ENCODE results near the gene SEMA7A.

DNA sequence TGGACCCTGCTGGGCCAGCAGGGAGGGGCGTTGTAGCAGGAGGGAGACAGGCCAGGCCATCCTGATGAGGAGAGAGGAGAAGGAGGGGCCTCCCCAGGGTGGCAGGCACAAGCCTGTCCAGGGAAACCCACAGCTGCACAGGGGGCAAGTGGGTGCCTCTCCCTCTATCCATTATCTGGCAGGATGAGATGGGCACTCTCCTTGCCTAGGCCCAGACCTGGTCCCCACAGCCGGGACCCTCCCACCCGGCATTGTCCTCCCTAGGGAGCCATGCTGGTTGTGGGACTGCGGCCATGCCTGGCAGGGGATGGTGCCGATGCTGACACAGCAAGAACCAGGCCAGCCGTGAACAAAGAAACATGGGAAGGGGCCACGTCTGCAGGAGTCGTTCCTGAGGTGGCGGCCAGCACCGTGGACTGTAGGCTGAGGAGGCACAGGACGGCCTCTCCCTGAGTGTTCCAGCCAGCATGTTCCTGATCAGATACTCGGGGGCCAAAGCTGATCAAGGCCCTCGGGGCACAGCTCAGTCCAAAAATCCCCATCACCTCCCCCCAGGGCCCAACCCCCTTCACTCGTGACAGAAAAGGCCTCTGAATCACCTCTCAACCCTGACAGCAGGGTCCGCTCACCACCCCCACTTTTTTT is 47.1 kb downstream of the SEMA7A start:
- TF ChIP-seq POLR2AphosphoS5 (IDR thresholded peaks at IDR 0.05) (no peak), POLR2A (IDR thresholded peaks at IDR 0.05) (no peak)
- TF ChIP-seq, protein P1, sequence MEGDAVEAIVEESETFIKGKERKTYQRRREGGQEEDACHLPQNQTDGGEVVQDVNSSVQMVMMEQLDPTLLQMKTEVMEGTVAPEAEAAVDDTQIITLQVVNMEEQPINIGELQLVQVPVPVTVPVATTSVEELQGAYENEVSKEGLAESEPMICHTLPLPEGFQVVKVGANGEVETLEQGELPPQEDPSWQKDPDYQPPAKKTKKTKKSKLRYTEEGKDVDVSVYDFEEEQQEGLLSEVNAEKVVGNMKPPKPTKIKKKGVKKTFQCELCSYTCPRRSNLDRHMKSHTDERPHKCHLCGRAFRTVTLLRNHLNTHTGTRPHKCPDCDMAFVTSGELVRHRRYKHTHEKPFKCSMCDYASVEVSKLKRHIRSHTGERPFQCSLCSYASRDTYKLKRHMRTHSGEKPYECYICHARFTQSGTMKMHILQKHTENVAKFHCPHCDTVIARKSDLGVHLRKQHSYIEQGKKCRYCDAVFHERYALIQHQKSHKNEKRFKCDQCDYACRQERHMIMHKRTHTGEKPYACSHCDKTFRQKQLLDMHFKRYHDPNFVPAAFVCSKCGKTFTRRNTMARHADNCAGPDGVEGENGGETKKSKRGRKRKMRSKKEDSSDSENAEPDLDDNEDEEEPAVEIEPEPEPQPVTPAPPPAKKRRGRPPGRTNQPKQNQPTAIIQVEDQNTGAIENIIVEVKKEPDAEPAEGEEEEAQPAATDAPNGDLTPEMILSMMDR (IDR thresholded peaks at IDR 0.05), result no peak
